Hepatocyte (in vitro differentiated cells): ENCODE measurements around the gene HNRNPLL. TPM values are rescaled to one million over a fixed set of nuclear protein-coding genes. Genes with fewer than 3 reads are reported as not detected.

Experiments
- DNase-seq: peaks from one replicate; pipeline ENCODE4 v3.0.0-alpha.2; 2016; ENCODE audit warnings: low spot score
- H2AFZ ChIP-seq: fragments of 200-600 bp; sonication (generic); 2 replicates; pipeline ENCODE4 v1.6.0; 2016; ENCODE audit warnings: antibody characterized with exemption, mild to moderate bottlenecking
- H3K27ac ChIP-seq: fragments of 200-600 bp; sonication (generic); 2 replicates; pipeline ENCODE4 v1.5.1; 2016; ENCODE audit warnings: mild to moderate bottlenecking
- H3K27me3 ChIP-seq: fragments of 200-600 bp; sonication (generic); 2 replicates; pipeline ENCODE4 v1.6.1; 2016
- H3K36me3 ChIP-seq: fragments of 200-600 bp; sonication (generic); replicated peaks from 2 replicates; pipeline ENCODE4 v1.5.1; 2016; ENCODE audit warnings: low read depth; ENCODE audit not compliant: insufficient read depth
- H3K4me1 ChIP-seq: fragments of 200-600 bp; sonication (generic); 2 replicates; pipeline ENCODE4 v1.5.1; 2016; ENCODE audit warnings: mild to moderate bottlenecking, moderate library complexity; ENCODE audit not compliant: insufficient read depth
- H3K4me2 ChIP-seq: fragments of 200-600 bp; sonication (generic); 2 replicates; pipeline ENCODE4 v1.6.0; 2016
- H3K4me3 ChIP-seq: fragments of 200-600 bp; sonication (generic); 2 replicates; pipeline ENCODE4 v1.5.1; 2016; ENCODE audit warnings: mild to moderate bottlenecking
- H3K79me2 ChIP-seq: fragments of 200-600 bp; sonication (generic); 2 replicates; pipeline ENCODE4 v1.6.0; 2017; ENCODE audit warnings: mild to moderate bottlenecking
- H3K9me2 ChIP-seq: fragments of 200-600 bp; sonication (generic); replicated peaks from 2 replicates; pipeline ENCODE4 v1.6.0; 2017; ENCODE audit warnings: mild to moderate bottlenecking; ENCODE audit not compliant: insufficient read depth
- H3K9me3 ChIP-seq: fragments of 200-600 bp; sonication (generic); 2 replicates; pipeline ENCODE4 v1.5.1; 2016; ENCODE audit warnings: low read depth, mild to moderate bottlenecking
- H4K20me1 ChIP-seq: fragments of 200-600 bp; sonication (generic); 2 replicates; pipeline ENCODE4 v1.6.0; 2016; ENCODE audit warnings: mild to moderate bottlenecking; ENCODE audit not compliant: insufficient read depth, poor library complexity, severe bottlenecking
- EZH2 ChIP-seq: fragments of 200-600 bp; sonication (generic); IDR thresholded peaks from 2 replicates; pipeline ENCODE4 v1.6.1; 2016; ENCODE audit warnings: antibody characterized with exemption, mild to moderate bottlenecking, borderline replicate concordance
- EZH2phosphoT487 ChIP-seq: fragments of 200-600 bp; sonication (generic); IDR thresholded peaks from one replicate; pipeline ENCODE4 v1.6.1; 2018; ENCODE audit warnings: antibody characterized with exemption, mild to moderate bottlenecking, low read depth, moderate library complexity; ENCODE audit not compliant: unreplicated experiment, severe bottlenecking
- WGBS: methylation state at CpG from one replicate; pipeline ENCODE4 v1.1.6; 2016; ENCODE audit warnings: low lambda C conversion rate; ENCODE audit errors: missing lambda C conversion rate; 5-methylcytosine and 5-hydroxymethylcytosine counted together
- polyA plus RNA-seq: library from polyadenylated mRNA; unstranded; fragments of >200 nt; fragmentation: Nextera tagmentation; extraction: Ambion mirVana; gene quantifications from 2 replicates; pipeline ENCODE4 v1.2.1, GENCODE V29; 2016
- total RNA-seq: library from RNA; depleted of rRNA; stranded (reverse); fragments of >200 nt; gene quantifications from 2 replicates; pipeline ENCODE4 v1.2.3, GENCODE V29; 2014
- TF ChIP-seq, protein P1 (sequence below): fragments of 200-600 bp; sonication (generic); IDR thresholded peaks from 2 replicates; pipeline ENCODE4 v1.5.1; 2016; ENCODE audit warnings: antibody characterized with exemption, mild to moderate bottlenecking; ENCODE audit not compliant: poor library complexity

Gene HNRNPLL
- total and polyA plus RNA-seq, 2 experiments from 2014 or later = 37.6 to 55.7 TPM

DNA sequence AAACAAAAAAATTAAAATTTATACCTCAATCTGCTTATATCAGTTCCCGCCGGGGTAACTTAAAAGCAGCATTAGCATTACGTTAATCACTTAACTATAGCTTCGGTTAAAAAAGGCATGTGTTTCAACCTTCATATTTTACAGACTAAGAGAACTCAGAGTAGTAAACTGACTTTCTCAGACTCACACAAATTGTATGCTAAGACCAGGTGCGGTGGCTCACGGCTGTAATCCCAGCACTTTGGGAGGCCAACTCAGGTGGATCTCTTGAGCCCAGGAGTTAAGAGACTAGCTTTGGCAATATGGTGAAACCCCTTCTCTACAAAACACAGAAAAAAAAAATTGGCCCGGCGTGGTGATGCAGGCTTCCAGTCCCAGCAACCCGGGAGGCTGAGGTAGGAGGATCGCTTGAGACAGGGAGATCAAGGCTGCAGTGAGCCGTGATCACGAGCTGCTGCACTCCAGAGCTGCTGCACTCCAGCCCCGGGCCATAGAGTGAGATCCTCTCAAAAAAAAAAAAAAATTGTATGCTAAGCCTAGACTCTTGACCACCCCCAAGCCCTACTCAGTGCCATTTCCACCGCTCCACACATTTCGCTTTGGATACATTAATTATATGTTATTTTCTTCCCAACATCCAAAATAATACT lies 2.4 kb downstream of the HNRNPLL start:
- no peaks in the 10 kb centered on the region for H3K36me3 ChIP-seq
- no peaks in the 10 kb centered on the region for H3K9me2 ChIP-seq
- H3K4me3 ChIP-seq = peak overlapping the region; percentile 34
- peaks cover 23% of the 10 kb centered on the region for H3K4me1 ChIP-seq
- 11% methylated on average over 15 of the region's 15 CpGs for WGBS
- H3K4me2 ChIP-seq = peak overlapping the region; percentile 79
- DNase-seq = peak; percentile 47
- no peaks in the 10 kb centered on the region for H3K9me3 ChIP-seq
- H3K27me3 ChIP-seq = no peaks in the 10 kb centered on the region
- TF ChIP-seq, protein P1, sequence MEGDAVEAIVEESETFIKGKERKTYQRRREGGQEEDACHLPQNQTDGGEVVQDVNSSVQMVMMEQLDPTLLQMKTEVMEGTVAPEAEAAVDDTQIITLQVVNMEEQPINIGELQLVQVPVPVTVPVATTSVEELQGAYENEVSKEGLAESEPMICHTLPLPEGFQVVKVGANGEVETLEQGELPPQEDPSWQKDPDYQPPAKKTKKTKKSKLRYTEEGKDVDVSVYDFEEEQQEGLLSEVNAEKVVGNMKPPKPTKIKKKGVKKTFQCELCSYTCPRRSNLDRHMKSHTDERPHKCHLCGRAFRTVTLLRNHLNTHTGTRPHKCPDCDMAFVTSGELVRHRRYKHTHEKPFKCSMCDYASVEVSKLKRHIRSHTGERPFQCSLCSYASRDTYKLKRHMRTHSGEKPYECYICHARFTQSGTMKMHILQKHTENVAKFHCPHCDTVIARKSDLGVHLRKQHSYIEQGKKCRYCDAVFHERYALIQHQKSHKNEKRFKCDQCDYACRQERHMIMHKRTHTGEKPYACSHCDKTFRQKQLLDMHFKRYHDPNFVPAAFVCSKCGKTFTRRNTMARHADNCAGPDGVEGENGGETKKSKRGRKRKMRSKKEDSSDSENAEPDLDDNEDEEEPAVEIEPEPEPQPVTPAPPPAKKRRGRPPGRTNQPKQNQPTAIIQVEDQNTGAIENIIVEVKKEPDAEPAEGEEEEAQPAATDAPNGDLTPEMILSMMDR = no peak
- TF ChIP-seq EZH2 (no peak), EZH2phosphoT487 (no peak)
- peaks cover 64% of the 10 kb centered on the region for H4K20me1 ChIP-seq
- H3K27ac ChIP-seq = peak overlapping the region; percentile 100
- H3K79me2 ChIP-seq = peaks cover 71% of the 10 kb centered on the region
- no peak overlapping the region for H2AFZ ChIP-seq

GRCh38 chr2:38599706-38600105 lies 3.0 kb downstream of the HNRNPLL start:
- Histone ChIP-seq H3K4me3 (peak overlapping the region; percentile 34), H3K79me2 (peaks cover 77% of the 10 kb centered on the region), H4K20me1 (peaks cover 70% of the 10 kb centered on the region), H3K9me3 (no peaks in the 10 kb centered on the region), H3K36me3 (no peaks in the 10 kb centered on the region), H3K27me3 (no peaks in the 10 kb centered on the region), H2AFZ (no peak overlapping the region), H3K4me2 (peak overlapping the region; percentile 79), H3K4me1 (peaks cover 23% of the 10 kb centered on the region), H3K27ac (peak overlapping the region; percentile 100), H3K9me2 (no peaks in the 10 kb centered on the region)
- WGBS = 7% methylated on average over 4 of the region's 4 CpGs
- no peak for DNase-seq
- TF ChIP-seq EZH2phosphoT487 (no peak), EZH2 (no peak)
- TF ChIP-seq, protein P1 = no peak

- DNase-seq = no peak
- Histone ChIP-seq H3K4me1 (peaks cover 23% of the 10 kb centered on the region), H4K20me1 (peaks cover 78% of the 10 kb centered on the region), H3K79me2 (peaks cover 85% of the 10 kb centered on the region), H3K9me3 (no peaks in the 10 kb centered on the region), H3K27me3 (no peaks in the 10 kb centered on the region), H3K4me2 (peak overlapping the region; percentile 79), H3K27ac (peak overlapping the region; percentile 100), H3K36me3 (no peaks in the 10 kb centered on the region), H3K9me2 (no peaks in the 10 kb centered on the region), H3K4me3 (peak overlapping the region; percentile 34), H2AFZ (no peak overlapping the region)
- WGBS = 17% methylated on average over 1 of the region's 1 CpG
- TF ChIP-seq, protein P1 = no peak
- TF ChIP-seq EZH2 = no peak
- no peak for TF ChIP-seq EZH2phosphoT487
Observed at GRCh38 chr2:38598991-38599295, 3.8 kb downstream of the HNRNPLL start.
